Adrenal gland (tissue), 12 donors: ENCODE results near the gene SCAMP5. TPM values are rescaled to one million over a fixed set of nuclear protein-coding genes. Genes with fewer than 3 reads are reported as not detected.
A peak's percentile ranks its signal among the peaks of the same experiment; 100 is the strongest.

ENCODE experiments used
- DNase-seq, 7 donors: peaks; one replicate each; pipeline ENCODE4 v3.0.0-alpha.2; 2019 to 2020
- H3K27ac ChIP-seq, 5 donors: fragments of 200-600 bp; sonication (generic) in 4 of 5; 1 replicate in 3 of 5; 2 replicates in 2 of 5; pipeline versions ENCODE4 v1.5.1 to v1.8.0; 2016 to 2020; ENCODE audit warnings: mild to moderate bottlenecking in 1 of 5
- H3K27me3 ChIP-seq: fragments of 200-600 bp; 2 replicates; pipeline ENCODE4 v1.8.0; 2021
- H3K36me3 ChIP-seq, 2 donors: fragments of 200-600 bp; replicated peaks in 1 of 2; 1 replicate in 1 of 2; 2 replicates in 1 of 2; pipeline versions ENCODE4 v1.5.1 to v1.8.0; 2018 to 2022
- H3K4me1 ChIP-seq, 2 donors: fragments of 200-600 bp; replicated peaks in 1 of 2; 1 replicate in 1 of 2; 2 replicates in 1 of 2; pipeline versions ENCODE4 v1.5.1 to v1.8.0; 2018 to 2021
- H3K4me3 ChIP-seq, 4 donors: fragments of 200-600 bp; sonication (generic) in 3 of 4; one replicate each; pipeline ENCODE4 v1.5.1; 2016 to 2018
- H3K9me3 ChIP-seq, 3 donors: fragments of 200-600 bp; sonication (generic) in 1 of 3; replicated peaks in 1 of 3; 1 replicate in 2 of 3; 2 replicates in 1 of 3; pipeline versions ENCODE4 v1.5.1 to v1.8.0; 2016 to 2021
- POLR2A ChIP-seq, 2 donors: fragments of 450-650 bp; IDR thresholded peaks; one replicate each; pipeline ENCODE4 v1.6.1; 2017; ENCODE audit warnings: antibody characterized with exemption in 2 of 2, mild to moderate bottlenecking in 2 of 2, moderate library complexity in 1 of 2
- WGBS, 4 donors: extraction: QIAGEN DNeasy Blood & Tissue Kit in 2 of 4; methylation state at CpG; one replicate each; pipeline versions ENCODE4 v1.1.5 to v1.1.7; 2013 to 2017; 5-methylcytosine and 5-hydroxymethylcytosine counted together
- intact Hi-C, 2 donors: fragments of 100-400 bp; cut with DNase I; formaldehyde crosslinking; loops; one replicate each; pipeline versions ENCODE4 v1.14.1 to v1.15.0; 2022 to 2023
- polyA plus RNA-seq, 3 donors: library from polyadenylated mRNA; stranded (reverse); fragments of 200-250 nt in 2 of 3; fragments of 350-450 nt in 1 of 3; fragmentation: Illumina TruSeq in 1 of 3; extraction: RNeasy Lipid Tissue Mini Kit (QIAGEN cat#74804) in 1 of 3; gene quantifications; one replicate each; pipeline ENCODE4 v1.2.3, GENCODE V29; 2013 to 2014
- total RNA-seq, 9 donors: library from RNA; depleted of rRNA in 4 of 9; stranded (reverse); fragments of >200 nt in 4 of 9; fragments of 120-200 nt in 1 of 9; fragmentation: NEBNext Ultra II Directional in 1 of 9; extraction: Animal tissue kit (Norgen Biotek cat#: 25700) in 1 of 9; gene quantifications; one replicate each; pipeline versions ENCODE4 v1.1.0 to v1.2.4, GENCODE V29; 2013 to 2023
- TF ChIP-seq, protein P1 (sequence below), 6 experiments: fragments of 450-650 bp in 4 of 6; fragments of 200-600 bp in 2 of 6; sonication (generic) in 1 of 6; IDR thresholded peaks; 1 replicate in 5 of 6; 2 replicates in 1 of 6; pipeline versions ENCODE4 v1.5.1 to v1.8.0; 2016 to 2021; ENCODE audit warnings: antibody characterized with exemption in 6 of 6, mild to moderate bottlenecking in 2 of 6, moderate library complexity in 1 of 6
- donor health status: healthy with polysubstance abuse.
- donor health status: Bipolar disorder and iron deficiency.
- donor health status: DM: yes; HTN: yes; CAD: no.
- donor health status: DM: no; HTN: no; CAD: no.
- donor health status: DM: no; HTN: no; CAD: no.
- donor health status: DM: yes; HTN: yes; CAD: no.

The SCAMP5 gene
- total and polyA plus RNA-seq, 12 donors, result 10.2 to 47.2 (median 23.6) TPM

DNA sequence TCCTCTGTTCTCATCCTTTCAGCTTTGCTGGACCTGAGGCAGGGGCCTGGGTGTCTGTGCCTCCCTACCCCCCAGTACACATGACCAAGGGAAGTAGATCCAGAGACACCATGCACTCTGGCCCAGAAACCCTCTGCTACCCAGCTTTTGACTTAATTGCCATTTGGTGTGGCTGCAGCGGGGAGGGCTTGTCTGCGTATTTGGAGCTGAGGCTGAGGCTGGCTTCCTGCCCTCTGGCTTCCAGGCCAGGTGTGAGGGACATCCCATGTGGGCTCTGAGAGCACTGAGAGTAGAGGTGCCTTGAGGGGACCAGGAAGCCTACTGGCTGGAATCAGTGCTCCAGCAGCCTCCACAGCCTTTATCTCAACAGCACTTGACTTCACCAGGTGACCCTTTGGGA is 54.9 kb downstream of the SCAMP5 start:
- Histone ChIP-seq H3K27me3 (no peaks in the 10 kb centered on the region), H3K4me1 (peaks cover 43 to 80% of the 10 kb centered on the region in 2 donors), H3K27ac (no peak overlapping the region), H3K4me3 (no peak overlapping the region), H3K9me3 (no peaks in the 10 kb centered on the region), H3K36me3 (no peaks in the 10 kb centered on the region)
- WGBS, 4 donors, result 90 to 98% (median 93%) methylated on average over 2 of the region's 2 CpGs; no CpG with 5 or more reads in 1 of the 4 donors
- no peak for TF ChIP-seq POLR2A (IDR thresholded peaks at IDR 0.05)
- TF ChIP-seq, protein P1, sequence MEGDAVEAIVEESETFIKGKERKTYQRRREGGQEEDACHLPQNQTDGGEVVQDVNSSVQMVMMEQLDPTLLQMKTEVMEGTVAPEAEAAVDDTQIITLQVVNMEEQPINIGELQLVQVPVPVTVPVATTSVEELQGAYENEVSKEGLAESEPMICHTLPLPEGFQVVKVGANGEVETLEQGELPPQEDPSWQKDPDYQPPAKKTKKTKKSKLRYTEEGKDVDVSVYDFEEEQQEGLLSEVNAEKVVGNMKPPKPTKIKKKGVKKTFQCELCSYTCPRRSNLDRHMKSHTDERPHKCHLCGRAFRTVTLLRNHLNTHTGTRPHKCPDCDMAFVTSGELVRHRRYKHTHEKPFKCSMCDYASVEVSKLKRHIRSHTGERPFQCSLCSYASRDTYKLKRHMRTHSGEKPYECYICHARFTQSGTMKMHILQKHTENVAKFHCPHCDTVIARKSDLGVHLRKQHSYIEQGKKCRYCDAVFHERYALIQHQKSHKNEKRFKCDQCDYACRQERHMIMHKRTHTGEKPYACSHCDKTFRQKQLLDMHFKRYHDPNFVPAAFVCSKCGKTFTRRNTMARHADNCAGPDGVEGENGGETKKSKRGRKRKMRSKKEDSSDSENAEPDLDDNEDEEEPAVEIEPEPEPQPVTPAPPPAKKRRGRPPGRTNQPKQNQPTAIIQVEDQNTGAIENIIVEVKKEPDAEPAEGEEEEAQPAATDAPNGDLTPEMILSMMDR (IDR thresholded peaks at IDR 0.05), result no peak
- intact Hi-C loops, result no loop called here
- no peak for DNase-seq

GRCh38 chr15:75051191-75051608 is 55.8 kb downstream of the SCAMP5 start:
- H3K27me3 ChIP-seq, result no peaks in the 10 kb centered on the region
- intact Hi-C loops, result no loop called here
- TF ChIP-seq, protein P1 (IDR thresholded peaks at IDR 0.05), result no peak
- no peak for TF ChIP-seq POLR2A (IDR thresholded peaks at IDR 0.05)
- H3K4me3 ChIP-seq, result no peak overlapping the region
- 59 to 79% (median 76%) methylated on average over 3 to 6 of the region's 6 CpGs for WGBS, 4 donors
- peaks cover 43 to 71% of the 10 kb centered on the region in 2 donors for H3K4me1 ChIP-seq
- no peaks in the 10 kb centered on the region for H3K36me3 ChIP-seq
- DNase-seq, result peak in 1 of 7 donors; percentile 47
- H3K27ac ChIP-seq, result no peak overlapping the region
- no peaks in the 10 kb centered on the region for H3K9me3 ChIP-seq

GRCh38 chr15:75051711-75052110 is 56.3 kb downstream of the SCAMP5 start:
- Histone ChIP-seq H3K36me3 (no peaks in the 10 kb centered on the region), H3K4me1 (peaks cover 38 to 65% of the 10 kb centered on the region in 2 donors), H3K4me3 (no peak overlapping the region), H3K27me3 (no peaks in the 10 kb centered on the region), H3K9me3 (no peaks in the 10 kb centered on the region), H3K27ac (no peak overlapping the region)
- 79 to 85% (median 83%) methylated on average over 3 to 4 of the region's 4 CpGs for WGBS, 4 donors
- DNase-seq, result peak in 1 of 7 donors; percentile 37
- intact Hi-C loops, result no loop called here
- TF ChIP-seq POLR2A (IDR thresholded peaks at IDR 0.05), result no peak
- TF ChIP-seq, protein P1 (IDR thresholded peaks at IDR 0.05), result no peak

DNA sequence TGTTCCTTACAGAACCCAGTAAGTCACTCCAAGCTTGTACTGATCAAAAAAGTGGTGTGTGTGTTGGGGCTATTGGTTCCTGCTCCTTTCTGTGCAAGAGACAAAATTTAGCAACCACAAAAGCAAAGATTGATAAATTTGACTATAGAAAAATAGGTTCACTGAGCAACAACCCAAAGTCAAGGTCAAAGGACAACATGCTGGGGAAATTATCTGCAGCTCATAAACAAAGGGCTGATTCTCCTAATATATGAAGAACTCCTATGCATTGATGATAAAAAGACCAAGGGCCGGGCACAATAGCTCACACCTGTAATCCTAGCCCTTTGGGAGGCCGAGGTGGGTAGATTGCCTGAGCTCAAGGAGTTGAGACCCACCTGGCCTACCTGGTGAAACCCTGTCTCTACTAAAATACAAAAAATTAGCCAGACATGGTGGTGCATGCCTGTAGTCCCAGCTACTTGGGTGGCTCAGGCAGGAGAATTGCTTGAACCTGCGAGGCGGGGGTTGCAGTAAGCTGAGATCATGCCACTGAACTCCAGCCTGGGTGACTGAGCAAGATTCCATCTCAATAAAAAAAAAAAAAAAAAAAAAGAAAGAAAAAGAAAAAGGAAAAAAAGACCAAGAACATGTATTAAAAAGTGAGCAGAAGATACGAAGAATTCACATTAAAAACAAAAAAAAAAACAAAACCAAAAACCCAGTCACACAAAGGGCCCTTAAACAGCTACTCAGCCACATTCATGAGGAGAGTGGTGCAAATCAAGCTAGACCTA is 57.8 kb downstream of the SCAMP5 start:
- Histone ChIP-seq H3K36me3 (no peaks in the 10 kb centered on the region), H3K27ac (no peak overlapping the region), H3K27me3 (no peaks in the 10 kb centered on the region), H3K4me3 (no peak overlapping the region), H3K9me3 (no peaks in the 10 kb centered on the region), H3K4me1 (peaks cover 26 to 52% of the 10 kb centered on the region in 2 donors)
- WGBS, 4 donors, result 93 to 99% (median 96%) methylated on average over 5 of the region's 5 CpGs
- intact Hi-C loops, result no loop called here
- TF ChIP-seq, protein P1 (IDR thresholded peaks at IDR 0.05), result no peak
- TF ChIP-seq POLR2A (IDR thresholded peaks at IDR 0.05), result no peak
- DNase-seq, result no peak
